Cortex of kidney (tissue), 1 donor: Measurements from ENCODE around the gene DISC1.

Source experiments
- DNase-seq: peaks from one replicate; lab custom pipeline; 2025; lab: John Stamatoyannopoulos, UW

The DISC1 gene

GRCh38 chr1:232044728-232045127 is 418.1 kb downstream of the DISC1 start:
- DNase-seq: no peak

GRCh38 chr1:232045139-232045994 is 418.8 kb downstream of the DISC1 start:
- DNase-seq: no peak

GRCh38 chr1:232046451-232047306 is 420.1 kb downstream of the DISC1 start:
- DNase-seq: no peak

- DNase-seq: no peak
Measured at GRCh38 chr1:232047473-232047872, 420.9 kb downstream of the DISC1 start.

- DNase-seq: no peak
Measured at GRCh38 chr1:232048481-232048880, 421.9 kb downstream of the DISC1 start.

- no peak for DNase-seq
Measured at GRCh38 chr1:232049335-232049734, 422.7 kb downstream of the DISC1 start.

GRCh38 chr1:232057217-232057895 is 430.8 kb downstream of the DISC1 start:
- DNase-seq: no peak

GRCh38 chr1:232057896-232058274 is 431.3 kb downstream of the DISC1 start:
- DNase-seq: no peak

- DNase-seq: no peak
Measured at GRCh38 chr1:232059726-232060374, 433.3 kb downstream of the DISC1 start.

- DNase-seq: no peak
Measured at GRCh38 chr1:232062967-232063366, 436.4 kb downstream of the DISC1 start.

GRCh38 chr1:232066521-232066920 is 439.9 kb downstream of the DISC1 start:
- no peak for DNase-seq

- DNase-seq: no peak
Measured at GRCh38 chr1:232074265-232074664, 447.7 kb downstream of the DISC1 start.

- no peak for DNase-seq
Measured at GRCh38 chr1:232077809-232078208, 451.2 kb downstream of the DISC1 start.

- DNase-seq: no peak
Measured at GRCh38 chr1:232084584-232085223, 458.1 kb downstream of the DISC1 start.

GRCh38 chr1:232090816-232091215 is 464.2 kb downstream of the DISC1 start:
- no peak for DNase-seq
